HepG2 (cell line): ENCODE results near the gene CPLX3. TPM values are rescaled to one million over a fixed set of nuclear protein-coding genes. Genes with fewer than 3 reads are reported as not detected.

Experiments used
- ATAC-seq: fragments of 200-7000 bp; cut with Tn5 transposase; 3 replicates; pipeline ENCODE4 v1.9.1; 2020; ENCODE audit warnings: mild to moderate bottlenecking, moderate library complexity
- BruUV-seq: library from RNA; stranded (reverse); fragments of 400-500 nt; replicated peaks from 2 replicates; lab custom pipeline; 2021; lab: Mats Ljungman, UMichigan
- CTCF ChIA-PET: fragments of 300-600 bp; formaldehyde crosslinking; extraction: SDS; loops from one replicate; lab custom pipeline; 2021; ENCODE audit warnings: low total read pairs, inconsistent platforms, low intra/inter-chr PET ratio; lab: Yijun Ruan, JAX
- POLR2A ChIA-PET: fragments of 350-600 bp; sonication (Branson Sonifier 250); formaldehyde crosslinking; loops from one replicate; lab custom pipeline; 2020; ENCODE audit warnings: antibody characterized with exemption, inconsistent platforms; lab: Yijun Ruan, JAX
- DNase-seq: peaks from one replicate; pipeline ENCODE4 v3.0.0-alpha.2; 2015; ENCODE audit warnings: low spot score
- FAIRE-seq: peaks from 3 replicates; lab custom pipeline; 2011; peaks lifted over from hg19 to GRCh38; lab: Jason Lieb, UNC
- H2AFZ ChIP-seq: one replicate; pipeline ENCODE4 v1.6.1; 2011; ENCODE audit warnings: low read length, inconsistent platforms
- H3K27ac ChIP-seq: fragments of 300-600 bp; 3 replicates; pipeline ENCODE4 v1.8.0; 2011; ENCODE audit warnings: mixed run types, mild to moderate bottlenecking, mixed read lengths, low read length, inconsistent platforms; ENCODE audit not compliant: insufficient read depth; ENCODE audit errors: extremely low read length
- H3K27me3 ChIP-seq, 2 experiments: fragments of 200-600 bp in 1 of 2; 2 replicates in 1 of 2; 3 replicates in 1 of 2; pipeline versions ENCODE4 v1.6.0 to v1.8.0; 2011; ENCODE audit warnings: low read length in 2 of 2, mild to moderate bottlenecking in 2 of 2, moderate library complexity in 2 of 2, inconsistent platforms in 1 of 2; ENCODE audit not compliant: insufficient read depth in 2 of 2, control insufficient read depth in 1 of 2
- H3K36me3 ChIP-seq, 2 experiments: fragments of 200-600 bp in 1 of 2; replicated peaks in 1 of 2; 2 replicates in 1 of 2; 3 replicates in 1 of 2; pipeline versions ENCODE4 v1.5.1 to v1.8.0; 2011; ENCODE audit warnings: low read length in 2 of 2, inconsistent platforms in 1 of 2; ENCODE audit not compliant: insufficient read depth in 2 of 2, control insufficient read depth in 1 of 2
- H3K4me1 ChIP-seq: 2 replicates; pipeline ENCODE4 v1.5.1; 2012; ENCODE audit warnings: low read length, inconsistent platforms; ENCODE audit not compliant: insufficient read depth
- H3K4me2 ChIP-seq: 2 replicates; pipeline ENCODE4 v1.6.0; 2011; ENCODE audit warnings: low read depth, low read length, inconsistent platforms
- H3K4me3 ChIP-seq, 3 experiments: fragments of 200-600 bp in 1 of 3; sonication (generic), shearing (Covaris generic) in 1 of 3; replicated peaks in 1 of 3; 2 replicates each; pipeline ENCODE4 v1.5.1; 2011 to 2016; ENCODE audit warnings: low read length in 3 of 3, inconsistent platforms in 2 of 3, low read depth in 2 of 3, mild to moderate bottlenecking in 2 of 3, control low read depth in 1 of 3, mixed read lengths in 1 of 3; ENCODE audit not compliant: insufficient read depth in 1 of 3
- H3K79me2 ChIP-seq: one replicate; pipeline ENCODE4 v1.6.1; 2011; ENCODE audit warnings: low read length, inconsistent platforms; ENCODE audit not compliant: insufficient read depth
- H3K9ac ChIP-seq: 2 replicates; pipeline ENCODE4 v1.6.0; 2011; ENCODE audit warnings: mild to moderate bottlenecking, low read depth, low read length, inconsistent platforms; ENCODE audit not compliant: insufficient read depth
- H3K9me3 ChIP-seq: 2 replicates; pipeline ENCODE4 v1.5.1; 2012; ENCODE audit warnings: mild to moderate bottlenecking, low read length
- H4K20me1 ChIP-seq: 2 replicates; pipeline ENCODE4 v1.6.0; 2011; ENCODE audit warnings: inconsistent platforms, mild to moderate bottlenecking, low read length, moderate library complexity; ENCODE audit not compliant: insufficient read depth
- AGO2 ChIP-seq: fragments of 200-400 bp; formaldehyde crosslinking; optimal IDR thresholded peaks from 2 replicates; pipeline ENCODE3; 2017; ENCODE audit warnings: mild to moderate bottlenecking, low read depth, low read length, moderate library complexity
- BRF2 ChIP-seq: sonication (generic); formaldehyde crosslinking; IDR thresholded peaks from 2 replicates; pipeline ENCODE4 v1.8.1; 2022; ENCODE audit warnings: mild to moderate bottlenecking, missing genetic modification reagents
- NR3C1 ChIP-seq: sonication (generic); formaldehyde crosslinking; IDR thresholded peaks from 2 replicates; pipeline ENCODE4 v1.4.0; 2020; ENCODE audit warnings: missing genetic modification reagents
- WGBS: methylation state at CpG from one replicate; pipeline ENCODE4 v1.1.6; 2017; ENCODE audit warnings: low lambda C conversion rate; 5-methylcytosine and 5-hydroxymethylcytosine counted together
- in situ Hi-C: cut with HindIII; loops from 2 replicates; pipeline ENCODE4 v1.10.0; 2017; ENCODE audit warnings: low pct_unique_long_range_greater_than_20kb; ENCODE audit not compliant: extremely low pct_ligation_motif_present
- intact Hi-C: fragments of 100-400 bp; cut with micrococcal nuclease; formaldehyde crosslinking; loops from one replicate; pipeline ENCODE4 v1.10.0; 2022; ENCODE audit not compliant: unreplicated experiment
- polyA plus RNA-seq, 8 experiments: library from polyadenylated mRNA; depleted of rRNA in 3 of 8; stranded (reverse) in 7 of 8; unstranded in 1 of 8; fragments of >200 nt; fragmentation: Illumina TruSeq in 4 of 8; extraction: Trizol in 4 of 8; gene quantifications; 2 replicates each; pipeline versions ENCODE4 v1.2.1 to v1.2.3, GENCODE V29; 2011 to 2016; ENCODE audit warnings: low read depth in 4 of 8, missing spikeins in 1 of 8, mixed read lengths in 1 of 8; ENCODE audit not compliant: insufficient read depth in 1 of 8
- total RNA-seq, 5 experiments: library from RNA; depleted of rRNA; stranded (reverse); fragments of >200 nt; fragmentation: Illumina TruSeq; extraction: Trizol; gene quantifications; 2 replicates each; pipeline ENCODE4 v1.2.3, GENCODE V29; 2016; ENCODE audit warnings: low read depth in 1 of 5

Gene CPLX3
- total and polyA plus RNA-seq, 2 of the 13 experiments (the other 11 are each of a cell fraction or from before 2014, with no cell fraction given): not detected

- Histone ChIP-seq H3K9ac (no peak overlapping the region), H2AFZ (no peak overlapping the region), H3K9me3 (no peaks in the 10 kb centered on the region), H3K27me3 (no peaks in the 10 kb centered on the region), H3K4me3 (no peak overlapping the region), H3K27ac (no peak overlapping the region), H4K20me1 (peaks cover 7% of the 10 kb centered on the region; the same call in 1 of the 2 replicates), H3K4me1 (peaks cover 13% of the 10 kb centered on the region), H3K36me3 (peaks cover 7 to 22% of the 10 kb centered on the region in 2 experiments; a peak in 4 of 5 replicates), H3K79me2 (peaks cover 8% of the 10 kb centered on the region), H3K4me2 (no peak overlapping the region)
- ChIA-PET CTCF (interaction anchor here (0.9 kb wide), 1 partner anchor 27 kb away, joined by 3 read pairs; no protein-coding TSS in a partner anchor), POLR2A (interaction anchor here (0.8 kb wide), 1 partner anchor 16 kb away, joined by 3 read pairs; no protein-coding TSS in a partner anchor)
- ATAC-seq: no peak
- no peak for DNase-seq
- WGBS: 97% methylated on average over 14 of the region's 14 CpGs
- no TSS peak for BruUV-seq
- intact Hi-C loops (no loop called here), in situ Hi-C loops (no loop called here)
- no peak for FAIRE-seq
- no peak for TF ChIP-seq BRF2
These were observed 30.3 kb upstream of the CPLX3 start for GRCh38 chr15:74795966-74796625.

- Histone ChIP-seq H3K27me3 (no peaks in the 10 kb centered on the region), H2AFZ (no peak overlapping the region), H3K79me2 (no peaks in the 10 kb centered on the region), H3K36me3 (peaks cover 20 to 41% of the 10 kb centered on the region in 2 experiments; a peak in 4 of 5 replicates), H3K4me1 (peaks cover 13% of the 10 kb centered on the region), H3K9me3 (no peaks in the 10 kb centered on the region), H3K4me3 (no peak overlapping the region), H3K9ac (no peak overlapping the region), H4K20me1 (no peaks in the 10 kb centered on the region; the same call in 1 of the 2 replicates), H3K27ac (no peak overlapping the region), H3K4me2 (no peak overlapping the region)
- CTCF ChIA-PET: interaction anchor here (2.5 kb wide), 1 partner anchor 28 kb away, joined by 56 read pairs; no protein-coding TSS in a partner anchor
- 95% methylated on average over 12 of the region's 25 CpGs for WGBS
- TF ChIP-seq AGO2: peak; percentile 53
- TF ChIP-seq NR3C1 (CRISPR knock-in tag): no peak
- BruUV-seq: no TSS peak
- no peak for DNase-seq
- no peak for ATAC-seq
- in situ Hi-C loops: no loop called here
- POLR2A ChIA-PET: no interaction called here
- no peak for FAIRE-seq
- intact Hi-C loops: no loop called here
These were observed 27.8 kb upstream of the CPLX3 start for GRCh38 chr15:74798388-74799254.
